Vagina (tissue), 2 donors: Measurements from ENCODE around the gene SH3GL3.

ENCODE experiments used
- CTCF ChIP-seq, 3 experiments: fragments of 450-650 bp in 2 of 3; fragments of 200-600 bp in 1 of 3; sonication (generic) in 1 of 3; IDR thresholded peaks; one replicate each; pipeline ENCODE4 v1.5.1; 2017 to 2019; ENCODE audit warnings: antibody characterized with exemption in 3 of 3, mild to moderate bottlenecking in 2 of 3, moderate library complexity in 2 of 3
- POLR2A ChIP-seq, 2 donors: fragments of 450-650 bp; IDR thresholded peaks; one replicate each; pipeline ENCODE4 v1.6.1; 2017; ENCODE audit warnings: antibody characterized with exemption in 2 of 2, mild to moderate bottlenecking in 2 of 2, moderate library complexity in 2 of 2

DNA sequence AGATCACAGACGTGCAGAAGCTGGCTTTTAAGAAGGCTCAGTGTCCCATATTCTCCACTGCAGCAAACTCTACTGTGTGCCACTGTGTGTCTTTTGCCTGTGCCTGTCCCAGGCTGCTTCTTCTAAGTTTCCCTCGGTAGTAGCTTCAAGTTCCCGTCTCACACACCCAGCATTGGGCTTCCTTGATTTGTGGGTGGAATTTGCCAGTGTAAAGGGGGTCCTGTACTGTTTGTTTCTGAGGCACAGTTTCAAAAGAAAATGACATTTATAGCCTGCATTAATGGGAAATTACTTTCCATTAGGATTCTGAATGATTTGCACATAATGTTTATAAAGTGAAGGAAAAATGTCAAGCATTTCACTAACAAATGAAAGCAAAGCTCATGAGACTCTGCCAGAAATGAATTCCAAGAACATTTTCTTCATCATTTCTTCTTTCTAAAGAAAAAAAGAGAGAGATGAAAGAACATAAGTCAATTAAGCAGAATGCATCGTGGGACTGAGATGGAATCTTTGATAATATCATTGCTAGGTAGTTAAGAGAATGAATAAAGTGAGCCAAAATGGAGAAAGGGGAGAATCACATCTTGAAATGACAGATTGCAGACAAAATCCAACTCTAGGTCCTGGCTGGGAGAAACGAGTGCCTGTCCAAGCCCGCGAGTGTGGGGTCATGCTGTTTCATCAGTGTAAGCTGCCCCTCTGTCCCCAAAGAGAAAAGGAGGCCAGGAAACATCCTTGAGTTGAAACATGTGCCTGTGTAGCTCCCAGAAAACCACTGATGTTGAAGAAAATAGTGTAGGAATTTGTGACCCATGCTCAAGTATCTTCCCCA lies 158.2 kb downstream of the SH3GL3 start:
- TF ChIP-seq POLR2A (IDR thresholded peaks at IDR 0.05) (no peak), CTCF (IDR thresholded peaks at IDR 0.05) (no peak)
